ENCODE measurements around the gene PARD3B.

PARD3B gene

DNA sequence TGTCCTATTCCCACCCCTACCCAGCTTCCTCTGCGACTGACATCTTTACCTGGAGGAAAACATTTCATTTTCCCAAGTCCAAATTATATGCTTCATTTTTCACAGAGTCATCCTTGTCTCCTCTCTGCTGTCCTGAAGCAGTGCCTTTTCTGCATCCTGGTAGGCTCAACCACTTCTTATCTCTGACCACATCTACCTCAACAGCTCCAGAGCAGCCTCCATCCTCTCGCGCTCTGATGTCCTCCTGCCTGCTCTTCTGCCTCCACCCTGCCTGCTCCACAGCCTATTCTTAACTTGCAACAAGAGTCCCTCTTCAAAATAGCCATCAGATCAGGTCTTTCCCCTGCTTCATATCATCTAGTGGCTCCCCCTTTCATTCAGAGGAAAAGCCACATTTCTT lies 457.1 kb downstream of the PARD3B start:
- no peak for TF ChIP-seq CTCF (IDR thresholded peaks at IDR 0.05; ENCODE audit: low read length, missing control alignments)
- DNase-seq (ENCODE audit: low read depth) = no peak
- no peak overlapping the region for H3K4me3 ChIP-seq (replicated peaks; ENCODE audit: low read depth, low read length)

GRCh38 chr2:205003288-205003687 lies 458.0 kb downstream of the PARD3B start:
- DNase-seq (ENCODE audit: low read depth) = no peak
- no peak for TF ChIP-seq CTCF (IDR thresholded peaks at IDR 0.05; ENCODE audit: low read length, missing control alignments)
- no peak overlapping the region for H3K4me3 ChIP-seq (replicated peaks; ENCODE audit: low read depth, low read length)

GRCh38 chr2:205010196-205010595 lies 464.9 kb downstream of the PARD3B start:
- H3K4me3 ChIP-seq (replicated peaks; ENCODE audit: low read depth, low read length) = no peak overlapping the region
- no peak for TF ChIP-seq CTCF (IDR thresholded peaks at IDR 0.05; ENCODE audit: low read length, missing control alignments)
- no peak for DNase-seq (ENCODE audit: low read depth)

DNA sequence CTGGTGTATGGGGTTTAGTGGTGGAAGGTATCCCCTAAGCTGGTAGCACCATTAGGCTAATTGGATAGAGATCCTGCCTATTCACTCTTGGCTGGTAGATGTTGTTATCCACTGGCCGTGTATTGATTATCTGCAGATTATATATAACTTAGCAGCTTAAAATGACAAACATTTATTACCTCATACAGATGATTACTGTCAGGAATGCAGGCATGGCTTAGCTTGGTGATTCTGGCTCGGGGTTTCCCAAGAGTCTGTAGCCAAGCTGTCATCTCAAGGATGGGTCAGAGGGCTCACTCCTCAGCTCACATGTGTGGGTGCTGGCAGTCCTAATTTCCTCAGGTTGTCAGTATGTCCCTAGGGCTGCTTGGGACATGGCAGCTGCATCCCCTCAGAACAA lies 465.8 kb downstream of the PARD3B start:
- no peak overlapping the region for H3K4me3 ChIP-seq (replicated peaks; ENCODE audit: low read depth, low read length)
- DNase-seq (ENCODE audit: low read depth) = no peak
- TF ChIP-seq CTCF (IDR thresholded peaks at IDR 0.05; ENCODE audit: low read length, missing control alignments) = no peak

- DNase-seq (ENCODE audit: low read depth) = no peak
- no peak for TF ChIP-seq CTCF (IDR thresholded peaks at IDR 0.05; ENCODE audit: low read length, missing control alignments)
- no peak overlapping the region for H3K4me3 ChIP-seq (replicated peaks; ENCODE audit: low read depth, low read length)
Measured at GRCh38 chr2:205012961-205013360, 467.7 kb downstream of the PARD3B start.

GRCh38 chr2:205013586-205013985 lies 468.3 kb downstream of the PARD3B start:
- TF ChIP-seq CTCF (IDR thresholded peaks at IDR 0.05; ENCODE audit: low read length, missing control alignments) = no peak
- no peak overlapping the region for H3K4me3 ChIP-seq (replicated peaks; ENCODE audit: low read depth, low read length)
- DNase-seq (ENCODE audit: low read depth) = no peak

- no peak overlapping the region for H3K4me3 ChIP-seq (replicated peaks; ENCODE audit: low read depth, low read length)
- no peak for DNase-seq (ENCODE audit: low read depth)
- no peak for TF ChIP-seq CTCF (IDR thresholded peaks at IDR 0.05; ENCODE audit: low read length, missing control alignments)
Measured at GRCh38 chr2:205014201-205014600, 468.9 kb downstream of the PARD3B start.

All from fibroblast of pulmonary artery (primary cell).